HUDEP-2 (cell line): ENCODE measurements around the gene ABCB4.
A peak's percentile ranks its signal among the peaks of the same experiment; 100 is the strongest.

ENCODE experiments used
- DNase-seq, 76 experiments: peaks; one replicate each; lab custom pipeline; 2025; ENCODE audit not compliant: unreplicated experiment in 76 of 76; lab: John Stamatoyannopoulos, UW

The ABCB4 gene

GRCh38 chr7:87475359-87476178 lies at the start of gene ABCB4:
ABCB4 (minus strand) TSS chr7:87475680; CDS start chr7:87475465, 215 bp downstream.
- DNase-seq = peak in 1 of 76 experiments; percentile 2

GRCh38 chr7:87518735-87519134 lies 43.3 kb upstream of the ABCB4 start:
- DNase-seq = no peak

GRCh38 chr7:87517891-87518290 lies 42.4 kb upstream of the ABCB4 start:
- DNase-seq = no peak

GRCh38 chr7:87517136-87517815 lies 41.8 kb upstream of the ABCB4 start:
- DNase-seq = no peak

- DNase-seq = no peak
These were observed 38.4 kb upstream of the ABCB4 start for GRCh38 chr7:87513735-87514335.

- no peak for DNase-seq
These were observed 37.4 kb upstream of the ABCB4 start for GRCh38 chr7:87512906-87513305.

- DNase-seq = no peak
These were observed 36.0 kb upstream of the ABCB4 start for GRCh38 chr7:87511510-87511909.

GRCh38 chr7:87510411-87510875 lies 35.0 kb upstream of the ABCB4 start:
- DNase-seq = peak in 48 of 76 experiments; percentile 1 to 84 (median 41)

- DNase-seq = no peak
These were observed 32.0 kb upstream of the ABCB4 start for GRCh38 chr7:87507446-87507845.

- peak in 5 of 76 experiments; percentile 2 to 8 (median 6) for DNase-seq
These were observed 31.0 kb upstream of the ABCB4 start for GRCh38 chr7:87506246-87507180.

GRCh38 chr7:87505557-87506245 lies 30.2 kb upstream of the ABCB4 start:
- no peak for DNase-seq

- DNase-seq = no peak
These were observed 29.6 kb upstream of the ABCB4 start for GRCh38 chr7:87505122-87505521.

- DNase-seq = no peak
These were observed 24.0 kb upstream of the ABCB4 start for GRCh38 chr7:87499494-87499893.

- no peak for DNase-seq
These were observed 23.4 kb upstream of the ABCB4 start for GRCh38 chr7:87498893-87499292.

GRCh38 chr7:87497482-87497881 lies 22.0 kb upstream of the ABCB4 start:
- no peak for DNase-seq

GRCh38 chr7:87495366-87495765 lies 19.9 kb upstream of the ABCB4 start:
- no peak for DNase-seq

GRCh38 chr7:87494454-87494853 lies 19.0 kb upstream of the ABCB4 start:
- no peak for DNase-seq

GRCh38 chr7:87483131-87483530 lies 7.7 kb upstream of the ABCB4 start:
- DNase-seq = no peak

- no peak for DNase-seq
These were observed 6.6 kb upstream of the ABCB4 start for GRCh38 chr7:87482115-87482514.

GRCh38 chr7:87480386-87480785 lies 4.9 kb upstream of the ABCB4 start:
- DNase-seq = no peak
